ENCODE results near the gene TMEM171. TPM values are rescaled to one million over a fixed set of nuclear protein-coding genes. Genes with fewer than 3 reads are reported as not detected.

TMEM171 gene
- total RNA-seq, 1 experiment from 2014 or later: 1.7 TPM

DNA sequence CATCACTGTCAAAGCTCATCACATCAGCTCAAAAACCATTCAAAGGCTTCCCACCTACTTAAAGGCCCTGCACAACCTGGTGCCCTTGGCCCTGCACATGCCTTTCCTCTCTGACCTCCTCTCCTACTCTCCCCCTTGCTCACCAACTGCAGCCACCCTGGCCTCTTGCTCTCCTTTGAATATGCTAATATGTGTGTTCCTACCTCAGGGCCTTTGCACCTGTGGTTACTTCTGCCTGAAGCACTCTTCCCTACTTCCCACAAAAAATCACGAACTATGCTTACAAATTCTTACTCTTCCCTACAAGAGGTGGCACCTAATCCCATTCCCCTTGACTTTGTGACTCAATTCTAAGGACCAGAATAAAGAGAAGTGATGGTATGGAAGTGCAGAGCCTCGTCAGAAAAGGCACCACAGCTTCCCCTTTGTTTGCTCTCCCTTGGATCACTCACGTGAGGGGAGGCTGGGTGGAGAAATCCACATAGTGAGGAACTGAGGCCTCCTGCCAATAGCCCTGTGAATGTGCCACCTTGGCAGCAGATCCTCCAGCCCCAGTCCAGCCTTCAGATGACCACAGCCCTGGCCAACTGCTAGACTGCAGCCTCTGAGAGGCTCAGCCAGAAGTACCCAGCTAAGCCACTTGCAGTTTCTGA is 3.2 kb upstream of the TMEM171 start:
- TF ChIP-seq GTF2I (CRISPR knock-in tag; conservative IDR thresholded peaks at IDR 0.05): no peak
- TF ChIP-seq SMAD4 (CRISPR knock-in tag; IDR thresholded peaks at IDR 0.05): no peak
- no peak for TF ChIP-seq HMGA2 (CRISPR knock-in tag; IDR thresholded peaks at IDR 0.05)
- no peak for TF ChIP-seq PREB (CRISPR knock-in tag; IDR thresholded peaks at IDR 0.05; ENCODE audit: borderline replicate concordance)
- no peak for TF ChIP-seq GRHL2 (CRISPR knock-in tag; IDR thresholded peaks at IDR 0.05; ENCODE audit: insufficient replicate concordance, severe bottlenecking)
- TF ChIP-seq, protein P1, sequence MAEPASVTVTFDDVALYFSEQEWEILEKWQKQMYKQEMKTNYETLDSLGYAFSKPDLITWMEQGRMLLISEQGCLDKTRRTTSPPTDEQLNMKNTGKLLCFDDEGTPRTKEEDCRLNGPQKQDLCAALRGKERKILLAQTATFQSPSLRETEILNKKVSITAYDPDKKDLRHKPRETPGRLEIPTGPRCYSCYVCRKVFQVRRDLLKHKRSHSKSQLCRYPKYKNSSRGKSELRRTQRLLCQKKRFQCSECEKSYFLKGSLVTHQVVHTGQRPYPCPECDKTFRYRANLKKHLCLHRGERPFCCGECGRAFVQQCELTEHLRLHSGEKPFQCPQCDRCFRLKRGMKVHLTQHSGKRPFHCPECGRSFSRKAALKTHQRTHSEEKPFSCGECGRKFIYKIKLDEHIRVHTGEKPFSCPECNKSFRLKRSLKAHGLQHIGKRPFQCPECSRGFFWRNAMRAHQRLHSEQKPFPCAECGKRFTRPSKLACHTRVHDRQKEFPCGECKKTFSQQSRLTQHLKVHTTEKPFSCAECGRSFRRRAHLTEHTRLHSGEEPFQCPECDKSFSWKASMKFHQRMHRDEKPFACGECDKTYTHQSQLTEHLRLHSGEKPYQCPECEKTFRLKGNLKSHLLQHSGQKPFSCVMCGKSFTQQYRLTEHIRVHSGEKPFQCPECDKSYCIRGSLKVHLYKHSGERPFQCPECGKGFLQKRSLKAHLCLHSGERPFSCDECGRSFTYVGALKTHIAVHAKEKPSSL (CRISPR knock-in tag; conservative IDR thresholded peaks at IDR 0.05): no peak
- no peak for TF ChIP-seq MXD4 (CRISPR knock-in tag; IDR thresholded peaks at IDR 0.05; ENCODE audit: borderline replicate concordance)
- no peak for TF ChIP-seq ZNF671 (CRISPR knock-in tag; IDR thresholded peaks at IDR 0.05)
- no peak for TF ChIP-seq CBFB (CRISPR knock-in tag; IDR thresholded peaks at IDR 0.05; ENCODE audit: low read depth)
- TF ChIP-seq, protein P2, sequence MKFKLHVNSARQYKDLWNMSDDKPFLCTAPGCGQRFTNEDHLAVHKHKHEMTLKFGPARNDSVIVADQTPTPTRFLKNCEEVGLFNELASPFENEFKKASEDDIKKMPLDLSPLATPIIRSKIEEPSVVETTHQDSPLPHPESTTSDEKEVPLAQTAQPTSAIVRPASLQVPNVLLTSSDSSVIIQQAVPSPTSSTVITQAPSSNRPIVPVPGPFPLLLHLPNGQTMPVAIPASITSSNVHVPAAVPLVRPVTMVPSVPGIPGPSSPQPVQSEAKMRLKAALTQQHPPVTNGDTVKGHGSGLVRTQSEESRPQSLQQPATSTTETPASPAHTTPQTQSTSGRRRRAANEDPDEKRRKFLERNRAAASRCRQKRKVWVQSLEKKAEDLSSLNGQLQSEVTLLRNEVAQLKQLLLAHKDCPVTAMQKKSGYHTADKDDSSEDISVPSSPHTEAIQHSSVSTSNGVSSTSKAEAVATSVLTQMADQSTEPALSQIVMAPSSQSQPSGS (CRISPR knock-in tag; IDR thresholded peaks at IDR 0.05; ENCODE audit: borderline replicate concordance, low read depth): no peak
- no peak for TF ChIP-seq ZNF423 (CRISPR knock-in tag; IDR thresholded peaks at IDR 0.05)
- TF ChIP-seq, protein P3, sequence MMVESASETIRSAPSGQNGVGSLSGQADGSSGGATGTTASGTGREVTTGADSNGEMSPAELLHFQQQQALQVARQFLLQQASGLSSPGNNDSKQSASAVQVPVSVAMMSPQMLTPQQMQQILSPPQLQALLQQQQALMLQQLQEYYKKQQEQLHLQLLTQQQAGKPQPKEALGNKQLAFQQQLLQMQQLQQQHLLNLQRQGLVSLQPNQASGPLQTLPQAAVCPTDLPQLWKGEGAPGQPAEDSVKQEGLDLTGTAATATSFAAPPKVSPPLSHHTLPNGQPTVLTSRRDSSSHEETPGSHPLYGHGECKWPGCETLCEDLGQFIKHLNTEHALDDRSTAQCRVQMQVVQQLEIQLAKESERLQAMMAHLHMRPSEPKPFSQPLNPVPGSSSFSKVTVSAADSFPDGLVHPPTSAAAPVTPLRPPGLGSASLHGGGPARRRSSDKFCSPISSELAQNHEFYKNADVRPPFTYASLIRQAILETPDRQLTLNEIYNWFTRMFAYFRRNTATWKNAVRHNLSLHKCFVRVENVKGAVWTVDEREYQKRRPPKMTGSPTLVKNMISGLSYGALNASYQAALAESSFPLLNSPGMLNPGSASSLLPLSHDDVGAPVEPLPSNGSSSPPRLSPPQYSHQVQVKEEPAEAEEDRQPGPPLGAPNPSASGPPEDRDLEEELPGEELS (CRISPR knock-in tag; IDR thresholded peaks at IDR 0.05): no peak
- TF ChIP-seq, protein P4, sequence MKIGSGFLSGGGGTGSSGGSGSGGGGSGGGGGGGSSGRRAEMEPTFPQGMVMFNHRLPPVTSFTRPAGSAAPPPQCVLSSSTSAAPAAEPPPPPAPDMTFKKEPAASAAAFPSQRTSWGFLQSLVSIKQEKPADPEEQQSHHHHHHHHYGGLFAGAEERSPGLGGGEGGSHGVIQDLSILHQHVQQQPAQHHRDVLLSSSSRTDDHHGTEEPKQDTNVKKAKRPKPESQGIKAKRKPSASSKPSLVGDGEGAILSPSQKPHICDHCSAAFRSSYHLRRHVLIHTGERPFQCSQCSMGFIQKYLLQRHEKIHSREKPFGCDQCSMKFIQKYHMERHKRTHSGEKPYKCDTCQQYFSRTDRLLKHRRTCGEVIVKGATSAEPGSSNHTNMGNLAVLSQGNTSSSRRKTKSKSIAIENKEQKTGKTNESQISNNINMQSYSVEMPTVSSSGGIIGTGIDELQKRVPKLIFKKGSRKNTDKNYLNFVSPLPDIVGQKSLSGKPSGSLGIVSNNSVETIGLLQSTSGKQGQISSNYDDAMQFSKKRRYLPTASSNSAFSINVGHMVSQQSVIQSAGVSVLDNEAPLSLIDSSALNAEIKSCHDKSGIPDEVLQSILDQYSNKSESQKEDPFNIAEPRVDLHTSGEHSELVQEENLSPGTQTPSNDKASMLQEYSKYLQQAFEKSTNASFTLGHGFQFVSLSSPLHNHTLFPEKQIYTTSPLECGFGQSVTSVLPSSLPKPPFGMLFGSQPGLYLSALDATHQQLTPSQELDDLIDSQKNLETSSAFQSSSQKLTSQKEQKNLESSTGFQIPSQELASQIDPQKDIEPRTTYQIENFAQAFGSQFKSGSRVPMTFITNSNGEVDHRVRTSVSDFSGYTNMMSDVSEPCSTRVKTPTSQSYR (CRISPR knock-in tag; IDR thresholded peaks at IDR 0.05): no peak

GRCh38 chr5:73118391-73118973 is 1.9 kb upstream of the TMEM171 start:
- Mint-ChIP-seq H3K9me3 (peaks cover 5% of the 10 kb centered on the region), H3K27me3 (ENCODE audit: low read depth) (peaks cover 61% of the 10 kb centered on the region), H3K4me3 (no peak overlapping the region), H3K27ac (no peak overlapping the region), H3K4me1 (peaks cover 27% of the 10 kb centered on the region), H3K36me3 (no peaks in the 10 kb centered on the region)
- ChIA-PET POLR2A (no interaction called here), CTCF (interaction anchor here (2.4 kb wide), 2 partner anchors 17 to 83 kb away, joined by 10 read pairs; no protein-coding TSS in a partner anchor)
- no peak for DNase-seq (ENCODE audit: low spot score)
- ATAC-seq: no peak
- TF ChIP-seq TEAD1 (CRISPR knock-in tag; IDR thresholded peaks at IDR 0.05) (no peak), FOXP1 (CRISPR knock-in tag; IDR thresholded peaks at IDR 0.05; ENCODE audit: borderline replicate concordance) (no peak), ZNF416 (CRISPR knock-in tag; IDR thresholded peaks at IDR 0.05) (no peak), ZNF138 (CRISPR knock-in tag; conservative IDR thresholded peaks at IDR 0.05) (no peak), ZBTB43 (CRISPR knock-in tag; IDR thresholded peaks at IDR 0.05) (no peak), IRF2 (CRISPR knock-in tag; IDR thresholded peaks at IDR 0.05; ENCODE audit: borderline replicate concordance, low read depth) (no peak), TEAD4 (CRISPR knock-in tag; IDR thresholded peaks at IDR 0.05) (no peak), E2F5 (CRISPR knock-in tag; IDR thresholded peaks at IDR 0.05) (no peak), NR2C2 (CRISPR knock-in tag; IDR thresholded peaks at IDR 0.05) (no peak), TCF7 (CRISPR knock-in tag; IDR thresholded peaks at IDR 0.05; ENCODE audit: low read depth) (no peak)

More for the DNA sequence above, 3.2 kb upstream of the TMEM171 start:
- Mint-ChIP-seq H3K27me3 (ENCODE audit: low read depth) (peaks cover 48% of the 10 kb centered on the region), H3K27ac (no peak overlapping the region), H3K4me3 (no peak overlapping the region), H3K4me1 (peaks cover 26% of the 10 kb centered on the region), H3K9me3 (peaks cover 10% of the 10 kb centered on the region), H3K36me3 (no peaks in the 10 kb centered on the region)
- no peak for ATAC-seq
- no peak for DNase-seq (ENCODE audit: low spot score)
- ChIA-PET POLR2A (no interaction called here), CTCF (interaction anchor here (1.3 kb wide), 1 partner anchor 99 kb away, joined by 4 read pairs; no protein-coding TSS in a partner anchor)

All from WTC11 (cell line).